Muscle layer of colon (tissue), 2 donors: Measurements from ENCODE around the gene ZIC5.
"Not testable (repeated sequence)": the region's sequence is repeated elsewhere in the genome, so short reads cannot be mapped to it uniquely, and the experiment has no call there.

Experiments used
- H3K27ac ChIP-seq: one replicate; pipeline ENCODE4 v1.7.0; 2013; ENCODE audit warnings: low read depth, mild to moderate bottlenecking, low read length, moderate library complexity
- H3K27me3 ChIP-seq, 2 donors: one replicate each; pipeline ENCODE4 v1.7.0; 2013; ENCODE audit warnings: low read length in 2 of 2, mild to moderate bottlenecking in 2 of 2; ENCODE audit not compliant: insufficient read depth in 2 of 2, control insufficient read depth in 1 of 2
- H3K36me3 ChIP-seq: one replicate; pipeline ENCODE4 v1.7.0; 2013; ENCODE audit warnings: mild to moderate bottlenecking, low read length; ENCODE audit not compliant: insufficient read depth
- H3K4me1 ChIP-seq: one replicate; pipeline ENCODE4 v1.7.0; 2013; ENCODE audit warnings: mild to moderate bottlenecking, low read length; ENCODE audit not compliant: insufficient read depth
- H3K4me3 ChIP-seq, 2 donors: one replicate each; pipeline ENCODE4 v1.7.0; 2013; ENCODE audit warnings: low read length in 2 of 2, low read depth in 1 of 2, mild to moderate bottlenecking in 1 of 2, moderate library complexity in 1 of 2
- H3K9ac ChIP-seq: one replicate; pipeline ENCODE4 v1.7.0; 2013; ENCODE audit warnings: low read length
- H3K9me3 ChIP-seq: one replicate; pipeline ENCODE4 v1.7.0; 2013; ENCODE audit warnings: mild to moderate bottlenecking, low read length
- donor health status: abdominal sarcoma.
- donor health status: Adenocarcinoma of cecum.

ZIC5 gene

GRCh38 chr13:99951666-99952065 is 19.9 kb downstream of the ZIC5 start:
- H3K27me3 ChIP-seq = peaks cover 7 to 41% of the 10 kb centered on the region in 2 donors
- H3K9me3 ChIP-seq, H3K4me1 ChIP-seq, H3K9ac ChIP-seq, H3K36me3 ChIP-seq, H3K4me3 ChIP-seq, H3K27ac ChIP-seq: not testable (repeated sequence)

DNA sequence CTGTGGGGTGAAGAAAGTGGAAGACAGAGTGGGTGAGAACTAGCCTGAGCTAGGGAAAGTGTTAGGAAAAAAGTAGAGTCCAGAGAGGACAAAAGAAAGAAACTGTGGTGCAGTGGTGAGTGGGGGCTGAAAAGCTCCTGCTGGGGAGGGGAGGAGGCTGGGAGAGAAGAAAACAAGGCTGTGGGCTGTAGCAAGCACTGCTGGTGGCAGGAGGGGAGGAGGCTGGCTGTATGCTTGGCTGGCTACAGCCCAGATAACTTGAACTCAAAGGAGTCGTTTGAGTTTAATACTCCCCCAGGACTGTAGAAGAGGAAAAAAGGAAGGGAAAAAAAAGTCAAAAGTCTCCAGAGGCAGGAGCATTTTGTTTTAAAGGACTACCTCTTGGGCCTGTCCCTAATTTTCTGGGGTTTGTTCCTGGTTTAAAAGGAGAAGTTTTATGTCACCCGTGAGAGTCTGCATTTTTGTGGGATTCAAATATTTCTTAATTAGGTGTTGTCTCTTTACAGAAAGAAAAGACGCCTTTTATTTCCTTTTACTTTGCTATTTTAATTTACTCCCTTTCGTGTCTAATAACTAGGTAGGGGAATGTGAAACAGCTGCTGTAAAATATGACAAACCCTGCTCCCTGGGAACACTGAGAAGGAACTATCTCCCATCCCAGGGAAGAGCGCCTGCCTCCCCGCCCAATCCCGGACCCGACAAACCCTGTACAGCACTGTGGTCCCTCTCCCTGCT is 21.7 kb downstream of the ZIC5 start:
- H3K9me3 ChIP-seq = peaks cover 4% of the 10 kb centered on the region
- no peaks in the 10 kb centered on the region for H3K36me3 ChIP-seq
- no peak overlapping the region for H3K4me3 ChIP-seq
- peaks cover 0 to 22% of the 10 kb centered on the region in 2 donors for H3K27me3 ChIP-seq
- H3K27ac ChIP-seq = no peak overlapping the region
- H3K4me1 ChIP-seq = no peaks in the 10 kb centered on the region
- H3K9ac ChIP-seq = no peak overlapping the region

DNA sequence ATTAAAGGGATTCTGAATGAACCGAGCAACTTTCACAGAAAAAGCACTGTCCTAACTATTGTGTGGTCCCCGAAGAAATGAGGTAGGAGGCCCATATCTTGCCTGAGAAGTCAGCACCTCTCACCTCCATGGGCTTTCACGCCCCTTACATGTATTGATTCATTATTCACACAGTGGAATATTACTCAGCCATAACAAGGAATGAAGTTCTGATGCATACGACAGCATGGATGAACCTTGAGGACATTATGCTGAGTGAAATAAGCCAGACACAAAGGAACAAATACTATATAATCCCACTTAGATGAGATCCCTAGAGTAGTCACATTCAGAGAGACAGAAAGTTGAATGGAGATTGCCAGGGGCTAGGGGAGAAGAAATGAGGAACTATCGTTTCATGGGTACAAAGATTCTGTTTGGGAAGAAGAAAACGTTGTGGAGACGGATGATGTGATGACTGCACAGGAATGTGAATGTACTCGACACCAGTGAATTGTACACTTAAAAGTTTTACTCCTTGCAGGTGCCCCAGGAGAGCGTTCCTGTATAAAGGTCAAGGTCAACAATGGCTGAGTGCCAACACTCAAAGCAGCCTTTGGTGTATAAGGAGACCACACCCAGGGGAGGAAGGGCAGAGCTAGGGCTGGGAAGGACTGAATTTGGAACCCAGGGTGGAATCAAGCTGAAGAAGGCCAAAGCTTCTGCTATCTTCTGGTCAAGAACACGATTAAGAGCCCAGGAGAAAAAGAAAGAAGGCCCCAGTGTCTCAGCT is 22.5 kb downstream of the ZIC5 start:
- Histone ChIP-seq H3K36me3 (no peaks in the 10 kb centered on the region), H3K9ac (no peak overlapping the region), H3K27me3 (peaks cover 0 to 18% of the 10 kb centered on the region in 2 donors), H3K27ac (no peak overlapping the region), H3K9me3 (peaks cover 4% of the 10 kb centered on the region), H3K4me1 (no peaks in the 10 kb centered on the region), H3K4me3 (no peak overlapping the region)

DNA sequence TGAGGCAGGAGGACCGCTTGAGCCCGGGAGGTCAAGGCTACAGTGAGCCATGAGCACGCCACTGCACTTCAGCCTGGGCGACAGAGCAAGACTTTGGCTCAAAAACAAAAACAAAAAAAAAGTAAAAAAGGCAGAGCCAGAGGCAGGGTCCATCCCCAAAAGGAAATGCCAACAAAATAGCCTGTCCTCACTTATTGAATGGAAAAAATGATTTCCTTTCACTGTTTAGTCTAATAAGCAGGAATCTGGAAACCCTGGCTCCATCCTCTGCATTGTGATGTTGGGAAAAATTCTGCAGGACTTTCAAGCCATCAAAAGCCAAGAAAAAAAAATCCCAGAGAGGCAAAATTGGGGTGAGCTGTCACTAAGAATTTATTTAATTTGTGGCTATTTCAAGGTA is 23.2 kb downstream of the ZIC5 start:
- peaks cover 0 to 18% of the 10 kb centered on the region in 2 donors for H3K27me3 ChIP-seq
- H3K27ac ChIP-seq = no peak overlapping the region
- no peak overlapping the region for H3K9ac ChIP-seq
- H3K36me3 ChIP-seq = no peaks in the 10 kb centered on the region
- peaks cover 4% of the 10 kb centered on the region for H3K9me3 ChIP-seq
- H3K4me1 ChIP-seq = no peaks in the 10 kb centered on the region
- H3K4me3 ChIP-seq = no peak overlapping the region

DNA sequence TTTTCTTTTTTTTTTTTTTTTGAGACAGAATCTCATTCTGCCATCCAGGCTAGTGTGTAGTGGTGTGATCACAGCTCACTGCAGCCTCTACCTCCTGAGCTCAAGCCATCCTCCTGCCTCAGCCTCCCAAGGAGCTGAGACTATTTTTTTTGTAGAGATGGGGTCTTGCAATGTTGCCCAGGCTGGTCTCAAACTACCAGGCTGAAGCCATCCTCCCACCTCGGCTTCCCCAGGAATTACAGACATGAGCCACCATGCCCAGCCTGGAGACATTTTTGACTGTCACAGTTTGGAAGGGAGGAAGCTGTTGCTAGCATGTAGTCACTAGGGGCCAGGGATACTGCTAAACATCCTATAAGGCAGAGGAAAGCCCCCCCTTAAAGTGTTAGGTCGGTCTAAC is 23.9 kb downstream of the ZIC5 start:
- Histone ChIP-seq H3K4me3 (no peak overlapping the region), H3K9me3 (peaks cover 4% of the 10 kb centered on the region), H3K27ac (no peak overlapping the region), H3K9ac (no peak overlapping the region), H3K27me3 (peaks cover 0 to 12% of the 10 kb centered on the region in 2 donors), H3K4me1 (no peaks in the 10 kb centered on the region), H3K36me3 (no peaks in the 10 kb centered on the region)

- not testable (repeated sequence) for H3K9ac ChIP-seq, H3K27ac ChIP-seq, H3K36me3 ChIP-seq, H3K9me3 ChIP-seq, H3K4me3 ChIP-seq, H3K4me1 ChIP-seq
- peaks cover 0 to 12% of the 10 kb centered on the region in 2 donors for H3K27me3 ChIP-seq
Observed at GRCh38 chr13:99945515-99945914, 26.1 kb downstream of the ZIC5 start.

GRCh38 chr13:99944606-99945005 is 27.0 kb downstream of the ZIC5 start:
- peaks cover 0 to 12% of the 10 kb centered on the region in 2 donors for H3K27me3 ChIP-seq
- H3K27ac ChIP-seq = no peak overlapping the region
- no peaks in the 10 kb centered on the region for H3K9me3 ChIP-seq
- no peaks in the 10 kb centered on the region for H3K4me1 ChIP-seq
- no peak overlapping the region for H3K9ac ChIP-seq
- no peaks in the 10 kb centered on the region for H3K36me3 ChIP-seq
- no peak overlapping the region for H3K4me3 ChIP-seq

DNA sequence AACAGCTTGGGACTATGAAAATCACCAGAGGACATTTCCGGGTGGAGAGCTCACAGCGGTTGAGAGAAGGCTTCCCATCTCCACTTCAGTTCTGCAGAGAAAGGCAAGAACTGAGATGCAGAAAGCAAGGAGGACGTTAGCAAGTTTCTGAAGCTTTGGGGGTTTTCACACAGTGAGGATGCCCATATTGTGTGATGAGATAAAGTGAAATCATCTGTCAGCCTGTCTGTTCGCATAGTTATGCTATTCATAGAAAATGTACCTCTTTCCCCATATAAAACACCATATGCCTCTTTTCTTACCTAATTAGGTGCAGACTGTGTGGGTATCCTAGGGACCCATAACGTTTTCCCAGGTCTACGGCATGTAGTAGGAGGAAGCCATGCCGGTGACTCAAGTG is 27.5 kb downstream of the ZIC5 start:
- no peak overlapping the region for H3K4me3 ChIP-seq
- no peaks in the 10 kb centered on the region for H3K36me3 ChIP-seq
- no peaks in the 10 kb centered on the region for H3K9me3 ChIP-seq
- no peak overlapping the region for H3K27ac ChIP-seq
- H3K9ac ChIP-seq = no peak overlapping the region
- H3K27me3 ChIP-seq = peaks cover 0 to 12% of the 10 kb centered on the region in 2 donors
- H3K4me1 ChIP-seq = no peaks in the 10 kb centered on the region

DNA sequence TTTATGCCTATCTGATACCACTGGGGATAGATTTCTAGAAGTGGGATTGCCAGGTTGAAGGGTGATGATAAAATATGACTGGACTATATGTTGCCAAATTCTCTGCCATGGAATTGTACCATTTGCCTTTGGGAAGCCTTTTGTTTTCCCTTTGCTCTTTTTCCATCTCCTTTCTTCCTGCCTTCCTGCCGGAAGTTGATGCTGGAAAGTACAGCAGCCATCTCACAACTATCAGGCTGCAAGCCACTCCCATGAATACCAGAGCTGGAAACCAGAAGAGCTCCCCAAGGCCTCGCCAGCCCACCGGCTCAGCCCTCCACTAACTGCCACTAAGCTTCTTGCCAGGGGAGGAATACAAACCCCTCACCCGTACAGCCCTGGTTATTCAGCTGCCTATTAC is 29.7 kb downstream of the ZIC5 start:
- Histone ChIP-seq H3K9me3 (no peaks in the 10 kb centered on the region), H3K4me3 (no peak overlapping the region), H3K27ac (no peak overlapping the region), H3K4me1 (no peaks in the 10 kb centered on the region), H3K9ac (no peak overlapping the region), H3K36me3 (no peaks in the 10 kb centered on the region), H3K27me3 (peaks cover 0 to 2% of the 10 kb centered on the region in 2 donors)

GRCh38 chr13:99941086-99941485 is 30.5 kb downstream of the ZIC5 start:
- Histone ChIP-seq H3K36me3 (no peaks in the 10 kb centered on the region), H3K4me3 (no peak overlapping the region), H3K27me3 (no peaks in the 10 kb centered on the region), H3K4me1 (no peaks in the 10 kb centered on the region), H3K9me3 (no peaks in the 10 kb centered on the region), H3K9ac (no peak overlapping the region), H3K27ac (no peak overlapping the region)

DNA sequence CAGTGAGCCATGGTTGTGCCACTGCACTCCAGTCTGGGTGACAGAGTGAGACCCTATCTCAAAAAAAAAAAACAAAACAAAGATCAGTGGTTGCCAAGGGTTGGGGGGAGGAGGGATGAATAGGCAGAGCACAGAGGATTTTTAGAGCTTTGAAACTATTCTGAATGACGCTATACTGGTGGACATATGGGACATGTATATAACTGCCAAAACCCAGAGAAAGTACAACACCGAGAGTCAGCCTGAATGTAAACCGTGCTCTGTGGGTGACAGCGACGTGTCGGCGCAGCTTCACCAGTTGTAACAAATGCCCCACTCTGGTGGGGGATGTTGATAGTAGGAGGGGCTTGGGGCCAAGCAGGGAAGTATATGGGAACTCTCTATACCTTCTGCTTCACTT is 32.9 kb downstream of the ZIC5 start:
- no peak overlapping the region for H3K9ac ChIP-seq
- no peaks in the 10 kb centered on the region for H3K36me3 ChIP-seq
- no peaks in the 10 kb centered on the region for H3K27me3 ChIP-seq
- no peak overlapping the region for H3K4me3 ChIP-seq
- no peaks in the 10 kb centered on the region for H3K4me1 ChIP-seq
- no peak overlapping the region for H3K27ac ChIP-seq
- no peaks in the 10 kb centered on the region for H3K9me3 ChIP-seq

DNA sequence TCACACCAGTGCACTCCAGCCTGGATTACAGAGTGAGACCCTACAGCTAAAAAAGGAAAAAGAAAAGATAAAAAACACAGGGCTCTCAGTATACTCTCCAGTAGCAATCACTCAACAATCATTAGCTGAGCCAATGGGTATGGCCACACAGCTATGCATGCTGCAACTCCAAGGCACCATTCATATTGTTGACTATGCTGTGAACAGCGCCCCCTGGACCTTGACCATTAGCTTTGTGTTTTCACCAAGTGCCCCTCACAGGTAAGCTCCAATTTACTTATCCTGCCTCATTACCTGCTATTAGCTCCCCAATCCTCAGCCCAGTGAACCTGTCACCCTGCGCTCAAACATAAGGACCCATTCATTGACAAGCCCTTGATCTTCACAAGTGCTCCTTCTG is 35.8 kb downstream of the ZIC5 start:
- H3K27me3 ChIP-seq = no peaks in the 10 kb centered on the region
- H3K4me1 ChIP-seq = no peaks in the 10 kb centered on the region
- H3K36me3 ChIP-seq = no peaks in the 10 kb centered on the region
- H3K9ac ChIP-seq = no peak overlapping the region
- H3K27ac ChIP-seq = no peak overlapping the region
- no peaks in the 10 kb centered on the region for H3K9me3 ChIP-seq
- H3K4me3 ChIP-seq = no peak overlapping the region
